ENCODE measurements around the gene IFNW1. TPM values are rescaled to one million over a fixed set of nuclear protein-coding genes. Genes with fewer than 3 reads are reported as not detected.

IFNW1 gene
- total RNA-seq, 1 donor = 0.10 TPM

Other genes with a start within 250 kb of the IFNW1 start
- 25.4 TPM for gene HACD4, start 110.2 kb downstream of the IFNW1 start, total RNA-seq
- 7.8 TPM for gene IFNB1, start 63.9 kb downstream of the IFNW1 start, total RNA-seq
- gene IFNA21, start 24.8 kb upstream of the IFNW1 start, total RNA-seq = not detected
- not detected for gene IFNA4, start 45.8 kb upstream of the IFNW1 start, total RNA-seq
- gene IFNA7, start 60.4 kb upstream of the IFNW1 start, total RNA-seq = not detected
- not detected for gene IFNA10, start 65.3 kb upstream of the IFNW1 start, total RNA-seq
- gene IFNA16, start 75.5 kb upstream of the IFNW1 start, total RNA-seq = not detected
- gene IFNA17, start 86.4 kb upstream of the IFNW1 start, total RNA-seq = not detected
- gene IFNA14, start 98.2 kb upstream of the IFNW1 start, total RNA-seq = not detected
- 0.10 TPM for gene IFNA5, start 163.5 kb upstream of the IFNW1 start, total RNA-seq
- 22.0 TPM for gene KLHL9, start 193.6 kb upstream of the IFNW1 start, total RNA-seq
- gene IFNA6, start 209.1 kb upstream of the IFNW1 start, total RNA-seq = 0.10 TPM
- not detected for gene IFNA13, start 226.2 kb upstream of the IFNW1 start, total RNA-seq
- gene IFNA2, start 243.6 kb upstream of the IFNW1 start, total RNA-seq = 0.21 TPM